ENCODE measurements around the gene GCKR.
"Not testable (repeated sequence)": the region's sequence is repeated elsewhere in the genome, so short reads cannot be mapped to it uniquely, and the experiment has no call there.

GCKR gene

DNA sequence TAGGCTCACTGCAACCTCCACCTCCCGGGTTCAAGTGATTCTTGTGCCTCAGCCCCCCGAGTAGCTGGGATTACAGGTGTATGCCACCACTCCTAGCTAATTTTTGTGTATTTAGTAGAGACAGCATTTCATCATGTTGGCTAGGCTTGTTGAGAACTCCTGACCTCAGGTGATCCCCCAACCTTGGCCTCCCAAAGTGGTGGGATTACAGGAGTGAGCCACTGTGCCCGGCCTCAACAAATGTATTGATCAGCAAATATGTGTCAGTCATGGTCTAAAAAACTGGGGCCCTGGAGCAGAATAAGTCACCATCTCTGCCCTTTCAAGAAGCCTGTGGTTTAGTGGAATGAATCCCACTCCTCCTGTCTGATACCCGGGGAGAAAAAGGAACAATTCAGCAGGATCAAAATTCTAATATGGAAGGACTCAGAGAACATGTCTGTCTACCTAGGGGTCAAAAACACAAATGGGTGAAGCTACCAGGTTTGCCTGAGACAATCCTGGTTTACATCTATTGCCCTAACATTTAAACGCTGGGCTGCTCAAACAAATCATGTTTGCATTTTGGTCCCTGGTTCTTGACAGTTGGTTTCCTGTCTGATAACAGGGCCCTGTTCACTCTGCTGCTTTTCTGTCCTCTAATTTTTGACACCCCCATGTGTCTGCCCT lies 21.6 kb downstream of the GCKR start:
- no peak for DNase-seq

GRCh38 chr2:27518782-27519113 lies 22.1 kb downstream of the GCKR start:
- DNase-seq: no peak

DNA sequence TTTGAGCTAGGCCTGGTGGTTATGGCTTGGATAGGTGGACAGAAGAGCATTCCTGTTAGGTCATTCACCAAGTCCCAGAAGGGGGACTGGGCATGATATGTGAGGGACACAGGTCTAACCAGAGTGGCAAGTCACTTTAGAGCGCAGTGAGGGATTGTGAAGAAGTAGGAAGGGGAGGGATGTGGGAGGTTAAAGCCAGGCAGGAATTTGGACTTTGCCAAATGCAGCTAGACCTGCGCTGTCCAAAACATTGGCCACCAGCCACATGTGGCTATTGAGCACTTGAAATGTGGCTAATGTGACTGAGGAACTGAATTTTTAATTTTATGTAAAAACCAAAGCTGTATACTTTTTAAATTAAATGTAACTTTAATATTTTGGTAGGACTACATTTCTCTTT lies 23.7 kb downstream of the GCKR start:
- DNase-seq: no peak

GRCh38 chr2:27522400-27522945 lies 25.8 kb downstream of the GCKR start:
- no peak for DNase-seq

GRCh38 chr2:27527182-27527581 lies 30.5 kb downstream of the GCKR start:
- no peak for DNase-seq

DNA sequence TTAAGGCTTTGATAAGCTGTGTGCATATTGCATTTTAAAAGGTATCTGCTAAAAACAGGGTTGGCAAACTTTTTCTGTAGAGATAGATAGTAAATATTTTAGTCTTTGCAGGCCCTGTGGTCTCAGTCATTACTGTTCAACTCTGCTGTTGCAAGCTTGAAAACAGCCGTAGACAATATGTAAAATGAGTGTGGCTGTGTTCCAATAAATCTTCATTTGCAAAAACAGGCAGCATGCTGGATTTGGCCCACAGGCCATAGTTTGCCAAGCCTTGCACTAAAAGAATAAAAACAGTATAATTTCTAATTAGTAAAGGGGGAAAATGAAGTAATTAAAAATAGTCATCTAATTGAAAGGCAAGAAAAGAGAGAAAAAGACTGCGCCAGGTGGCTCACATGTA lies 35.3 kb downstream of the GCKR start:
- DNase-seq: no peak

DNA sequence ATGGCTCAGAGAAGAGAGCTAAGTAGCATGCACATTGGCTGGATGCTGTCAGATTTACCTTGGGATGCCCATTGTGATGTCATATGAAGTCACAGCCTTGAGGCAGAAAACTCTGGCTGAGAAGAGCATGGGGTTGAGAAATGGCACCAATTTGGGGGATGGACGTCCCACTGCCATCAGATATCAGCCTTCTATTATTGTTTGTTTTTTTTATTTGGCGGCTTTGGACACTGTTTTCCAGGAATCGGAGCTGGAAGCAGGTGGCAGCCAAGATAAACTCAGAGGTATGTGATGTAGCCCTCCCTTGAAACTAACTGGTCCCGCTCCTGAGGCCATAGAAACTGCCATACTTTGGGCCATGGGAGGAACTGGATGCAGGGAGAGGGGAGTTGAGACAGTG lies 40.6 kb downstream of the GCKR start:
- no peak for DNase-seq

DNA sequence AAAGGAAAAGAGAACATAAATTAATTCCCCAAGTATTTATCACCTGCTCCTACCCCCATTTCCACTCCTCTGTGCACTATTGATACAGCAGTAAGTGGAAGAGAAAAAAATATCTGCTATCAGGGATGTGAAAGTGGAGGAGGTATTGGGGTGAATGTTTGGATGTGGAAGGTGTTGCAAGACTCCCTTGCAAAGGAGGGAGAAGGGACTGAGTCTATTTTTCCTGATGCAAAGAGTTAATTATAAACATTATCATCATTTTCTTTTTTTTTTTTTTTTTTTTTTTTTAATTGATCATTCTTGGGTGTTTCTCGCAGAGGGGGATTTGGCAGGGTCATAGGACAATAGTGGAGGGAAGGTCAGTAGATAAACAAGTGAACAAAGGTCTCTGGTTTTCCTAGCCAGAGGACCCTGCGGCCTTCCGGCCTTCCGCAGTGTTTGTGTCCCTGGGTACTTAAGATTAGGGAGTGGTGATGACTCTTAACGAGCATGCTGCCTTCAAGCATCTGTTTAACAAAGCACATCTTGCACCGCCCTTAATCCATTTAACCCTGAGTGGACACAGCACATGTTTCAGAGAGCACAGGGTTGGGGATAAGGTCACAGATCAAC lies 42.3 kb downstream of the GCKR start:
- DNase-seq: not testable (repeated sequence)

GRCh38 chr2:27539649-27540048 lies 43.0 kb downstream of the GCKR start:
- not testable (repeated sequence) for DNase-seq

- no peak for DNase-seq
Measured at GRCh38 chr2:27544143-27544821, 47.6 kb downstream of the GCKR start.

GRCh38 chr2:27545348-27546141 lies 48.9 kb downstream of the GCKR start:
- no peak for DNase-seq

DNA sequence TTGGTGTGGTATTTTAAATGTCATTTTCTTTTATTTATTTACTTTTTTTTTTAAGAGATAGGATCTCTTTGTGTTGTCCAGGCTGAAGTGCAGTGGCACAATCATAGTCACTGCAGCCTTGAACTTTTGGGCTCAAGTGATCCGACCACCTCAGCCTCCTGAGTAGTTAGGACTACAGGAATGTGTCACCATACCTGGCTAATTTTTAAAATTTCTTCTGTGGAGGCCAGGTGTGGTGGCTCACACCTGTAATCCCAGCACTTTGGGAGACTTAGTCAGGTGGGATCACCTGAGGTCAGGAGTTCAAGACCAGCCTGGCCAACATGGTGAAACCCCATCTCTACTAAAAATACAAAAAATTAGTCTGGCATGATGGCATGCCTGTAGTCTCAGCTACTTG lies 52.7 kb downstream of the GCKR start:
- no peak for DNase-seq

DNA sequence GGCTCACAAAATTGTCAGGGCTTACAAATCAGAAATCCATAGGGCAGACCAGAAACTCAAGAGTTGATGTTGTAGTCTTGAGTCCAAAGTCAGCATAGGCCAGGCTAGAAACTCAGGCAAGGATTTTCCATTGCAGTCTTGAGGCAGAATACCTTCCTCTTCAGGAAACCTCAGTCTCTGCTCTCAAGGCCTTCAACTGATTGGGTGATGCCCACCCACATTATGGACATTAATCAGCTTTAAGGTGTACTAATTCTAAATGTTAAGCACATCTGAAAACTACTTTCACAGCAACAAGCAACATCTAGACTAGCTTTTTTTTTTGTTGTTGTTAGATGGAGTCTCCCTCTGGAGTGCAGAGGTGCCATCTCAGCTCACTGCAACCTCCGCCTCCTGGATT lies 54.9 kb downstream of the GCKR start:
- no peak for DNase-seq

DNA sequence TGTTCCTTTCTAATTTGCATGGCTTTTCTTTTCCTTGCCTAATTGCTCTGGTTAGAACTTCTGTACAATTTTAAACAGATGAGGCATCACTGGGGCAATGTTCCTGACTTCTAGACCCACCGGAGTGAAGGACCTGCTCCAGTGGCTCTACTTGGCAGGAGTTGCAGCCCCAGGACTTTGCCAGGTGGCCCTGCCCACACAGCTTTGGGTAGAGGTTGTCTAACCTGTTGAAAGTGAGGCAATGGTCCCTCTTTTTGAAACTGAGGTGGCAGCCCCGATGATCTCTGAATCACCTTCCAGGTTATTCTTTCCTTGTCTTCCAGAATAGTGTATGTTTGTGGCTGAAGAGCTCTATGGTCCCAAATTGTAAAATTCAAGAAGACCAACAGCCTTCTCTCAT lies 56.3 kb downstream of the GCKR start:
- DNase-seq: no peak

- DNase-seq: not testable (repeated sequence)
Measured at GRCh38 chr2:27554451-27554850, 57.8 kb downstream of the GCKR start.

DNA sequence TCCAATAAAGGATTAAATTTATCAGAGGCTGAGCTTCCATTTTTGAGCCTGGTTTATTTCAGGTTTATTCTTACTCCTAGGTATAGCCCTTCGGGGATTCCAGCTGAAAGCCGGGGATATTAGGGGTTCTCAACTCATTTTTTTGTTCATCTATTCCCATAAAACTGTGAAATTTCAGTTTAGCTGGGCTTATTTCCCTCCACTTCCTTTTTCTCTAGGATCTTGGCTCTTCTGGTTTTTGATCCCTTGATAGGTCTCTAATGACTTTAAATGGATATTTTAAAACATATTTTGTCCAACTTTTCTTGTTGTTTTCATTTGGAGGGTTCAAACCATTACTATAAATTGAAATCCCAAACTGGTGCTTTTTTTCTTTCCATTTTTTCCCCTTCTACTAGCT lies 62.6 kb downstream of the GCKR start:
- DNase-seq: no peak

DNA sequence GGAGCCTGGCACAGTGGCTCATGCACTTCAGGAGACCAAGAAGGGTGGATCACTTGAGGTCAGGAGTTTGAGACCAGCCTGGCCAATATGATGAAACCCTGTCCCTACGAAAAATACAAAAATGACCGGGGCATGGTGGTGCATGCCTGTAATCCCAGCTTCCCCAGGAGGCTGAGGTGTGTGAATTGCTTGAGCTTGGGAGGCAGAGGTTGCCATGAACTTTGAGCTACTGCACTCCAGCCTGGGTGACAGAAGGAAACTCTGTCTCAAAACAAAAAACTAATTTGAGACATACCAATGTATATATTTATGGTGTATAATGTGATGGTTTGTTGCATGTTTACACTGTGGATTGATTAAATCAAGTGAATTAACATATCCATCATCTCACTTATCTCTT lies 64.4 kb downstream of the GCKR start:
- DNase-seq: no peak

DNA sequence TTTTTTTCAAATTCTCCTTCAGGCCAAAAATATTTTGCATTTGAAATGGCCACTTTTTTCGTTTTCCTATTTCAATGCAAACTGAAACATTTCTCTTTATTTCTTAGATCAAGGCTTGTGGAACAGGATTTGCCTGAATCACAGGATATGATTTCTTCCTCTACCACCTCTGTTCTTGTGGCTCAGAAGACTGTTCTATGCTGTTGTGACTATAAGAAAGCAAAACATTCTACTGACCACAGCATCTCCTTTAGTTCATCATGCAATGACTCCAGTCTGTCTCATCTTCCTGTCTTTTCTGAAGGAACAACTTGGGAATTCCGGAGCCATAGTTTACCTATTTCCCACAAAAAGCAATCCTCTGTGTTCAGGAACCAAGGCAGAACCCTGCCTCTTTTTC lies 70.0 kb downstream of the GCKR start:
- no peak for DNase-seq

- no peak for DNase-seq
Measured at GRCh38 chr2:27569398-27569797, 72.8 kb downstream of the GCKR start.

- DNase-seq: no peak
Measured at GRCh38 chr2:27571197-27571596, 74.6 kb downstream of the GCKR start.

DNA sequence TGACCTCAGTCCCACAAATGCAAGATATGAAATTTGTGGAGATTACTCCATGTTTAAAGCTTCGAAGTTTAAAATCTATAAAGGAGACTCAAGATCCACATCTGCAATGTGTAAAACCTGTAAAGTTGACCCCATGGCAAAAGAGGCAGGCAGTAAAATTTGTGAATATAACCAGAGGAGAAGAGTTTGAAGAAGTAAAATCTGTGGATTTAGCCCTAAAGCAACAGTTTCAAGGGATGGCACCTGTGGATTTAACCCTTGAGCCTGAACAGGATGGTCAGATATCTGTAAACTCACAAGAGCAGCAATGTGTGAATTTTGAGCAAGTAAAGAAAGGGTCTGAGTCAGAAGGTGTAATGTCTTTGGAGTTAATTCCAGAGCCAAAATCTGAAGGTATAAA lies 75.0 kb downstream of the GCKR start:
- no peak for DNase-seq

GRCh38 chr2:27572439-27572838 lies 75.8 kb downstream of the GCKR start:
- no peak for DNase-seq

DNA sequence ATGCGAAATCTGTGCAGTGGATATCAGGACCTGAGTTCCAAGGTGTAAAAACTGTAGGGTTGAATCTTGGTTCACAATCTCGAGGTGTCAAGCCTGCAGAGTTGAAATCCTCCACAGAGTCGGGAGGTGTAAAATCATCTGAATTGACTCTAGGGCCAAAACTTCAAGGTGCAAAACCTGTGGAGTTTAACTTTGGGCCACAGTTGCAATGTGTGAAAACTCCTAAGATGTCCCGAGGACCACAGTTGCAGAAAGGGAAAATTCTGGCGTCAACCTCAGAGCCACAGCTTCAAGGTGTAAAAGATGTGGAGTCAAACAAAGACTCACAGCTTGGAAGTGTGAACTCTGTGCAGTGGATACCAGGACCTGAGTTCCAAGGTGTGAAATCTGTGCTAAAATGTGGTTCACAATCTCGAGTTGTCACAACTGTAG lies 76.4 kb downstream of the GCKR start:
- DNase-seq: no peak
